ENCODE measurements around the gene ITGAX.
"Not testable (repeated sequence)": the region's sequence is repeated elsewhere in the genome, so short reads cannot be mapped to it uniquely, and the experiment has no call there.

DNA sequence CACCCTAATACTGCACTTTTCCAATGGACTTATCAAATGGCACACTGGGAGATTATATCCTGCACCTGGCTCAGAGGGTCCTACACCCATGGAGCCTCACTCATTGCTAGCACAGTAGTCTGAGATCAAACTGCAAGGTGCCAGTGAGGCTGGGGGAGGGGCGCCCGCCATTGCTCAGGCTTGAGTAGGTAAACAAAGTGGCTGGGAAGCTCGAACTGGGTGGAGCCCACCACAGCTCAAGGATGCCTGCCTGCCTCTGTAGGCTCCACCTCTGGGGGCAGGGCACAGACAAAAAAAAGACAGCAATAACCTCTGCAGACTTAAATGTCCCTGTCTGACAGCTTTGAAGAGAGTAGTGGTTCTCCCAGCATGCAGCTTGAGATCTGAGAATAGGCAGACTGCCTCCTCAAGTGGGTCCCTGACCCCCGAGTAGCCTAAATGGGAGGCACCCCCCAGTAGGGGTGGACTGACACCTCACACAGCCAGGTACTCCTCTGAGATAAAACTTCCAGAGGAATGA, 16.8 kb upstream of the ITGAX start:
- not testable (repeated sequence) for TF ChIP-seq YY1 (IDR thresholded peaks at IDR 0.05; ENCODE audit: insufficient read depth, insufficient read length); ZNF274 (IDR thresholded peaks at IDR 0.05; ENCODE audit: low read depth, low read length)
